ENCODE results near the gene SELENBP1.

DNA sequence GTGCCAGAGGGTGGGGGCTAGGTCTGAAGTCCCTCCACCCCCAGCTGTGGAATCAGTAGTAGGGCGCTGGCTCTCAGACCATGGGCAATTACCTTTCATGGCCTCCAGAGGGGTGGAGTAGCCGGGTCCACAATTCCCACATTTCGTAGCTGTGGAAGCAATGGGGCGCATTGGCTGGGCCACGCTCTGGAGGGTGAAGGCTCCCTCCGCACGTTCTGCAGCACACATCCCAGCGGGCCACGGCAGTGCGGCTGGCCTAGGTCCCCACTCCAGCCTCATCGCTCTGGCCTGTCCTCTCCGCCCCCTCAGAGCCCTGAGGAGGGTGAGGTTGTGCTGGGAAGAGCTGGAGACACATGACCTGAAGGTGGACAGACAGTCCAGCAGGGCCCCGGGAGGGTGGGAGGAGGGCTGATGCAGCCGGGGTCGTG is 2.9 kb downstream of the SELENBP1 start:
- no peak for TF ChIP-seq POLR2AphosphoS5 (IDR thresholded peaks at IDR 0.05; ENCODE audit: low read depth, low read length)
- no peak for TF ChIP-seq POLR2A (IDR thresholded peaks at IDR 0.05; ENCODE audit: low read depth, low read length)
